GM12878 (cell line): ENCODE measurements around the gene BOD1L1. TPM values are rescaled to one million over a fixed set of nuclear protein-coding genes. Genes with fewer than 3 reads are reported as not detected.

Source experiments
- ATAC-seq: fragments of 200-7000 bp; cut with Tn5 transposase; 3 replicates; pipeline ENCODE4 v1.9.1; 2020; ENCODE audit warnings: mild to moderate bottlenecking, moderate library complexity
- BruUV-seq: library from RNA; stranded (reverse); fragments of 400-500 nt; replicated peaks from 2 replicates; lab custom pipeline; 2021; lab: Mats Ljungman, UMichigan
- CTCF ChIA-PET: fragments of 300-600 bp; sonication (Branson Sonifier 250); formaldehyde crosslinking; extraction: SDS; loops from one replicate; lab custom pipeline; 2021; ENCODE audit warnings: inconsistent platforms; lab: Yijun Ruan, JAX
- POLR2A ChIA-PET: fragments of 350-600 bp; formaldehyde crosslinking; extraction: SDS; loops from one replicate; lab custom pipeline; 2021; ENCODE audit warnings: inconsistent platforms; lab: Charles Lee
- RAD21 ChIA-PET: fragments of 300-600 bp; sonication (Branson Sonifier 250); formaldehyde crosslinking; loops from one replicate; lab custom pipeline; 2023; ENCODE audit warnings: antibody characterized with exemption; ENCODE audit not compliant: unreplicated experiment; lab: Charles Lee
- SMC1A ChIA-PET: fragments of 300-600 bp; sonication (Branson Sonifier 250); formaldehyde crosslinking; loops from one replicate; lab custom pipeline; 2023; ENCODE audit not compliant: unreplicated experiment, uncharacterized antibody; lab: Charles Lee
- DNase-seq: peaks from one replicate; pipeline ENCODE4 v3.0.0-alpha.2; 2011; ENCODE audit warnings: low read depth, low spot score
- FAIRE-seq: peaks from 3 replicates; lab custom pipeline; 2011; peaks lifted over from hg19 to GRCh38; lab: Jason Lieb, UNC
- H2AFZ ChIP-seq: 2 replicates; pipeline ENCODE4 v1.6.0; 2011; ENCODE audit warnings: low read depth, low read length, control low read depth; ENCODE audit not compliant: control insufficient read depth
- H3K27ac ChIP-seq: 2 replicates; pipeline ENCODE4 v1.5.1; 2011; ENCODE audit warnings: control low read depth; ENCODE audit not compliant: control insufficient read depth, insufficient read depth
- H3K27me3 ChIP-seq, 2 experiments: replicated peaks in 1 of 2; 2 replicates each; pipeline versions ENCODE4 v1.6.0 to v1.6.1; 2011; ENCODE audit warnings: low read length in 1 of 2; ENCODE audit not compliant: control insufficient read depth in 2 of 2, insufficient read depth in 2 of 2
- H3K36me3 ChIP-seq, 2 experiments: 2 replicates each; pipeline ENCODE4 v1.5.1; 2011; ENCODE audit warnings: low read length in 1 of 2; ENCODE audit not compliant: control insufficient read depth in 2 of 2, insufficient read depth in 2 of 2
- H3K4me1 ChIP-seq: 2 replicates; pipeline ENCODE4 v1.6.1; 2011; ENCODE audit warnings: mild to moderate bottlenecking, low read length, moderate library complexity, mixed read lengths; ENCODE audit not compliant: control insufficient read depth, insufficient read depth
- H3K4me2 ChIP-seq: 2 replicates; pipeline ENCODE4 v1.6.0; 2011; ENCODE audit warnings: control low read depth; ENCODE audit not compliant: control insufficient read depth, insufficient read depth
- H3K4me3 ChIP-seq: fragments of 200-600 bp; sonication (generic); 2 replicates; pipeline ENCODE4 v1.5.1; 2016
- H3K79me2 ChIP-seq: 2 replicates; pipeline ENCODE4 v1.6.0; 2011; ENCODE audit warnings: low read length; ENCODE audit not compliant: control insufficient read depth, insufficient read depth
- H3K9ac ChIP-seq: 2 replicates; pipeline ENCODE4 v1.8.0; 2011; ENCODE audit warnings: low read length, control low read depth, mixed read lengths; ENCODE audit not compliant: control insufficient read depth, insufficient read depth
- H3K9me3 ChIP-seq: replicated peaks from 3 replicates; pipeline ENCODE4 v1.5.1; 2011; ENCODE audit warnings: mild to moderate bottlenecking, low read length; ENCODE audit not compliant: control insufficient read depth, insufficient read depth
- H4K20me1 ChIP-seq: 2 replicates; pipeline ENCODE4 v1.6.0; 2011; ENCODE audit not compliant: control insufficient read depth, insufficient read depth
- ASH2L ChIP-seq: fragments of 300-600, 200-600 bp; sonication (generic); IDR thresholded peaks from 2 replicates; pipeline ENCODE4 v1.6.1; 2017; ENCODE audit warnings: low read depth, mild to moderate bottlenecking, borderline replicate concordance
- GABPA ChIP-seq: IDR thresholded peaks from 2 replicates; pipeline ENCODE4 v1.6.1; 2014; ENCODE audit warnings: antibody characterized with exemption, low read depth, mild to moderate bottlenecking, inconsistent platforms
- HDAC6 ChIP-seq: fragments of 200-600 bp; sonication (generic); IDR thresholded peaks from one replicate; pipeline ENCODE4 v1.8.0; 2017; ENCODE audit warnings: antibody characterized with exemption; ENCODE audit not compliant: unreplicated experiment
- IRF3 ChIP-seq: fragments of 450-650 bp; IDR thresholded peaks from 2 replicates; pipeline ENCODE4 v1.6.1; 2014; ENCODE audit warnings: mild to moderate bottlenecking
- KDM1A ChIP-seq: fragments of 200-600 bp; sonication (generic); IDR thresholded peaks from 2 replicates; pipeline ENCODE4 v1.6.1; 2016; ENCODE audit warnings: borderline replicate concordance
- MYB ChIP-seq: fragments of 150-350 bp; IDR thresholded peaks from 2 replicates; pipeline ENCODE4 v1.6.1; 2014; ENCODE audit warnings: mild to moderate bottlenecking, low read depth, low read length, borderline replicate concordance
- NKRF ChIP-seq: fragments of 450-650 bp; conservative IDR thresholded peaks from 2 replicates; pipeline ENCODE4 v1.6.1; 2017; ENCODE audit warnings: mild to moderate bottlenecking, moderate library complexity
- NR2F1 ChIP-seq: fragments of 450-650 bp; conservative IDR thresholded peaks from 2 replicates; pipeline ENCODE4 v1.6.1; 2017; ENCODE audit warnings: mild to moderate bottlenecking
- NRF1 ChIP-seq: conservative IDR thresholded peaks from 2 replicates; pipeline ENCODE4 v1.6.1; 2011; ENCODE audit warnings: mild to moderate bottlenecking, low read depth, low read length, improper control_type of control experiment
- PAX8 ChIP-seq: fragments of 450-650 bp; IDR thresholded peaks from 2 replicates; pipeline ENCODE4 v1.6.1; 2017; ENCODE audit warnings: mild to moderate bottlenecking, moderate library complexity
- RUNX3 ChIP-seq: IDR thresholded peaks from 2 replicates; pipeline ENCODE4 v1.6.1; 2012; ENCODE audit warnings: low read length, inconsistent platforms
- SIN3A ChIP-seq: IDR thresholded peaks from 2 replicates; pipeline ENCODE4 v1.6.1; 2012; ENCODE audit warnings: low read depth, low read length, improper control_type of control experiment
- SKIL ChIP-seq: fragments of 450-650 bp; IDR thresholded peaks from 2 replicates; pipeline ENCODE4 v1.6.1; 2017; ENCODE audit warnings: mild to moderate bottlenecking, low read depth, inconsistent platforms; ENCODE audit not compliant: poor library complexity, severe bottlenecking
- STAT1 ChIP-seq: fragments of 450-650 bp; conservative IDR thresholded peaks from 2 replicates; pipeline ENCODE4 v1.6.1; 2014; ENCODE audit warnings: antibody characterized with exemption, mild to moderate bottlenecking
- SUPT20H ChIP-seq: IDR thresholded peaks from 2 replicates; pipeline ENCODE4 v1.6.1; 2011; ENCODE audit warnings: low read depth, mild to moderate bottlenecking, low read length, moderate library complexity, borderline replicate concordance; ENCODE audit not compliant: control insufficient read depth
- YY1 ChIP-seq: IDR thresholded peaks from 2 replicates; pipeline ENCODE4 v1.6.1; 2011; ENCODE audit warnings: low read depth, mild to moderate bottlenecking, low read length
- ZNF384 ChIP-seq: IDR thresholded peaks from 2 replicates; pipeline ENCODE4 v1.6.1; 2012; ENCODE audit warnings: low read depth, mild to moderate bottlenecking, low read length, improper control_type of control experiment, borderline replicate concordance
- WGBS: methylation state at CpG from one replicate; pipeline ENCODE4 v1.1.6; 2016; ENCODE audit warnings: low lambda C conversion rate; ENCODE audit not compliant: insufficient replicate concordance, insufficient coverage; ENCODE audit errors: missing lambda C conversion rate; 5-methylcytosine and 5-hydroxymethylcytosine counted together
- in situ Hi-C: fragments of 300-500 bp; cut with MboI; formaldehyde crosslinking; loops from 9 replicates; pipeline ENCODE4 v1.14.3; 2018; ENCODE audit warnings: mixed read lengths
- intact Hi-C: fragments of 100-400 bp; cut with micrococcal nuclease; formaldehyde crosslinking; loops from one replicate; pipeline ENCODE4 v1.14.2; 2022; ENCODE audit not compliant: unreplicated experiment
- polyA plus RNA-seq, 11 experiments: library from polyadenylated mRNA; depleted of rRNA in 4 of 11; unstranded in 6 of 11; stranded (reverse) in 5 of 11; fragments of >200 nt; fragmentation: Nextera tagmentation in 4 of 11; fragmentation: Illumina TruSeq in 1 of 11; extraction: Ambion mirVana in 4 of 11; extraction: Trizol in 1 of 11; gene quantifications; 1 replicate in 1 of 11; 2 replicates in 10 of 11; pipeline versions ENCODE4 v1.2.1 to v1.2.3, GENCODE V29; 2011 to 2016; ENCODE audit warnings: inconsistent platforms in 2 of 11, missing spikeins in 2 of 11, low read depth in 1 of 11
- total RNA-seq, 4 experiments: library from RNA; depleted of rRNA in 3 of 4; stranded (reverse); fragments of >200 nt in 3 of 4; fragmentation: Illumina TruSeq in 1 of 4; extraction: Trizol in 1 of 4; gene quantifications; 2 replicates each; pipeline versions ENCODE4 v1.2.1 to v1.2.3, GENCODE V29; 2013 to 2021

The BOD1L1 gene
- total and polyA plus RNA-seq, 10 of the 15 experiments (the other 5 are each of a cell fraction or from before 2014, with no cell fraction given), result 6.8 to 41.6 (median 24.3) TPM

- TF ChIP-seq ZNF384, result no peak
- TF ChIP-seq SIN3A, result no peak
- TF ChIP-seq NR2F1, result no peak
Measured at GRCh38 chr4:13553081-13553480, 74.4 kb downstream of the BOD1L1 start (continued).

GRCh38 chr4:13548984-13549546 is 78.5 kb downstream of the BOD1L1 start:
- ChIA-PET SMC1A (interaction anchor here (0.6 to 2.0 kb wide), 3 partner anchors 22 to 696 kb away, joined by 3 to 20 read pairs (median 3); no protein-coding TSS in a partner anchor), POLR2A (no interaction called here), CTCF (interaction anchor here (0.8 to 5.4 kb wide), 6 partner anchors 21 to 706 kb away, joined by 3 to 34 read pairs (median 4); no protein-coding TSS in a partner anchor), RAD21 (interaction anchor here (1.7 kb wide), 1 partner anchor 699 kb away, joined by 4 read pairs; no protein-coding TSS in a partner anchor)
- Histone ChIP-seq H3K4me1 (peaks cover 3% of the 10 kb centered on the region; the same call in 1 of the 2 replicates), H3K9me3 (no peaks in the 10 kb centered on the region; the same call in 2 of the 3 replicates), H3K27me3 (peaks cover 12 to 14% of the 10 kb centered on the region in 2 experiments), H3K9ac (peak overlapping the region; percentile 61), H3K79me2 (no peaks in the 10 kb centered on the region), H3K4me2 (peak overlapping the region; percentile 97), H3K27ac (no peak overlapping the region), H4K20me1 (no peaks in the 10 kb centered on the region), H3K36me3 (no peaks in the 10 kb centered on the region), H3K4me3 (peak overlapping the region; percentile 75), H2AFZ (peak overlapping the region; percentile 95)
- WGBS, result 9% methylated on average over 21 of the region's 21 CpGs
- no TSS peak for BruUV-seq
- DNase-seq, result peak; percentile 72
- peak; percentile 97 for FAIRE-seq
- intact Hi-C loops, result loop anchor here (1.0 to 10.0 kb wide), 3 partner anchors 474 to 820 kb away; no protein-coding TSS in a partner anchor
- in situ Hi-C loops, result loop anchor here (5.0 to 25.0 kb wide), 3 partner anchors 697 to 1787 kb away; no protein-coding TSS in a partner anchor
- ATAC-seq, result peak; percentile 90
- TF ChIP-seq GABPA (no peak), SKIL (peak; percentile 52), ASH2L (no peak), SUPT20H (no peak), PAX8 (peak; percentile 76; the same call in 1 of the 2 replicates), IRF3 (no peak), NRF1 (no peak), KDM1A (no peak), RUNX3 (no peak), YY1 (peak; percentile 62; the same call in 1 of the 2 replicates), STAT1 (0 out of 2 replicates have a peak, but pooled peaks have one; percentile 37), ZNF384 (no peak), HDAC6 (no peak), MYB (no peak), NKRF (no peak)
